ENCODE results near the gene NR3C2.

DNA sequence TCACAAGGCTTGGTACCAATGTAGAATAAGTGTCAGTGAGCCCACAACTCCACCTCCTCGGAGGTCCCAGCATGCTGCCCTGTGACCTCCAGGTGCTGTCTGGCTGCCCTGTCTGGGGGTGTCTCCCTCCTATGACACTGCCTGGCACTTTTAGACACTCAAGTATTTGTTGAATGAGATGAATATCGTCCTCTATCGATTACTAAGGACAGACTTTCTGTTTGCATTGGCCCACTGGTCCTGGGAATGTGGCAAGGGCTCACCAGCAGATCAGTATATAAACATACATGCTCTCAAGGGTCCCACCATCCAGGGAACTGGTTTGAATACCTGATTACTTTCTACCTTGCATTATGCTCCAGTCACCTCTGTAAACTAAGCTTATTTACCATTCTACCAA lies 333.0 kb downstream of the NR3C2 start:
- TF ChIP-seq, protein P1, sequence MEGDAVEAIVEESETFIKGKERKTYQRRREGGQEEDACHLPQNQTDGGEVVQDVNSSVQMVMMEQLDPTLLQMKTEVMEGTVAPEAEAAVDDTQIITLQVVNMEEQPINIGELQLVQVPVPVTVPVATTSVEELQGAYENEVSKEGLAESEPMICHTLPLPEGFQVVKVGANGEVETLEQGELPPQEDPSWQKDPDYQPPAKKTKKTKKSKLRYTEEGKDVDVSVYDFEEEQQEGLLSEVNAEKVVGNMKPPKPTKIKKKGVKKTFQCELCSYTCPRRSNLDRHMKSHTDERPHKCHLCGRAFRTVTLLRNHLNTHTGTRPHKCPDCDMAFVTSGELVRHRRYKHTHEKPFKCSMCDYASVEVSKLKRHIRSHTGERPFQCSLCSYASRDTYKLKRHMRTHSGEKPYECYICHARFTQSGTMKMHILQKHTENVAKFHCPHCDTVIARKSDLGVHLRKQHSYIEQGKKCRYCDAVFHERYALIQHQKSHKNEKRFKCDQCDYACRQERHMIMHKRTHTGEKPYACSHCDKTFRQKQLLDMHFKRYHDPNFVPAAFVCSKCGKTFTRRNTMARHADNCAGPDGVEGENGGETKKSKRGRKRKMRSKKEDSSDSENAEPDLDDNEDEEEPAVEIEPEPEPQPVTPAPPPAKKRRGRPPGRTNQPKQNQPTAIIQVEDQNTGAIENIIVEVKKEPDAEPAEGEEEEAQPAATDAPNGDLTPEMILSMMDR (IDR thresholded peaks at IDR 0.05; ENCODE audit: insufficient read depth, low read length, poor library complexity, severe bottlenecking) = no peak
- TF ChIP-seq EZH2phosphoT487 (conservative IDR thresholded peaks at IDR 0.05; ENCODE audit: low read length) = no peak
